ENCODE results near the gene SLC34A1.

SLC34A1 gene

GRCh38 chr5:177447066-177447610, 62.9 kb downstream of the SLC34A1 start:
- DNase-seq = no peak

- no peak for DNase-seq
Measured at GRCh38 chr5:177447611-177448243, 63.5 kb downstream of the SLC34A1 start.
